ENCODE measurements around the gene OGDH.

Gene OGDH

GRCh38 chr7:44638611-44639557 lies 32.5 kb downstream of the OGDH start:
- peak; percentile 21 to 67 for DNase-seq

- peak; percentile 41 to 42 for DNase-seq
Observed at GRCh38 chr7:44639671-44640321, 33.4 kb downstream of the OGDH start.

GRCh38 chr7:44643206-44643605 lies 36.8 kb downstream of the OGDH start:
- no peak for DNase-seq

- no peak for DNase-seq
Observed at GRCh38 chr7:44645254-44645653, 38.8 kb downstream of the OGDH start.

GRCh38 chr7:44645696-44646095 lies 39.3 kb downstream of the OGDH start:
- no peak for DNase-seq

- DNase-seq: no peak
Observed at GRCh38 chr7:44646176-44646920, 39.9 kb downstream of the OGDH start.

GRCh38 chr7:44646921-44647636 lies 40.7 kb downstream of the OGDH start:
- no peak for DNase-seq

- DNase-seq: no peak
Observed at GRCh38 chr7:44647981-44648714, 41.7 kb downstream of the OGDH start.

- no peak for DNase-seq
Observed at GRCh38 chr7:44650242-44650641, 43.8 kb downstream of the OGDH start.

- DNase-seq: no peak
Observed at GRCh38 chr7:44650772-44651171, 44.3 kb downstream of the OGDH start.

GRCh38 chr7:44652535-44652934 lies 46.1 kb downstream of the OGDH start:
- no peak for DNase-seq

GRCh38 chr7:44654255-44654796 lies 47.9 kb downstream of the OGDH start:
- no peak for DNase-seq

GRCh38 chr7:44655341-44655740 lies 48.9 kb downstream of the OGDH start:
- no peak for DNase-seq

GRCh38 chr7:44658979-44659378 lies 52.6 kb downstream of the OGDH start:
- DNase-seq: no peak

GRCh38 chr7:44661233-44661632 lies 54.8 kb downstream of the OGDH start:
- no peak for DNase-seq

- no peak for DNase-seq
Observed at GRCh38 chr7:44664780-44665461, 58.5 kb downstream of the OGDH start.

- no peak for DNase-seq
Observed at GRCh38 chr7:44665531-44666213, 59.2 kb downstream of the OGDH start.

- DNase-seq: no peak
Observed at GRCh38 chr7:44666566-44666965, 60.1 kb downstream of the OGDH start.

GRCh38 chr7:44667190-44667589 lies 60.8 kb downstream of the OGDH start:
- no peak for DNase-seq

GRCh38 chr7:44671069-44671468 lies 64.6 kb downstream of the OGDH start:
- no peak for DNase-seq

- no peak for DNase-seq
Observed at GRCh38 chr7:44673324-44673723, 66.9 kb downstream of the OGDH start.
